Epithelial cell of alveolus of lung (primary cell): Measurements from ENCODE around the gene IFITM1. TPM values are rescaled to one million over a fixed set of nuclear protein-coding genes. Genes with fewer than 3 reads are reported as not detected.

Experiments
- total RNA-seq: library from RNA; depleted of rRNA; stranded (reverse); fragments of >200 nt; gene quantifications from 2 replicates; pipeline ENCODE4 v1.2.1, GENCODE V29; 2015

IFITM1 gene
- total RNA-seq: 81.3 and 545 TPM in 2 replicates

GRCh38 chr11:313787-314553 lies at the start of gene IFITM1:
IFITM1 (plus strand) TSS chr11:314040; CDS start chr11:314171, 131 bp downstream.

GRCh38 chr11:278001-278951 lies 35.6 kb upstream of the IFITM1 start, which contains the start of gene NLRP6:
NLRP6 (plus strand) TSS chr11:278407; CDS start chr11:278570, 163 bp downstream.

GRCh38 chr11:288478-289397 lies 25.1 kb upstream of the IFITM1 start, which contains the start of gene PGGHG:
PGGHG (plus strand) TSS chr11:289126; CDS start chr11:289817, 691 bp downstream.

GRCh38 chr11:299081-299891 lies 14.6 kb upstream of the IFITM1 start, which contains the start of gene IFITM5:
IFITM5 (minus strand) TSS chr11:299526; CDS start chr11:299490, 36 bp downstream.

GRCh38 chr11:307766-308708 lies 5.8 kb upstream of the IFITM1 start, which contains the start of gene IFITM2:
IFITM2 (plus strand) TSS chr11:307816; CDS start chr11:308193, 377 bp downstream.

Other genes with a start within 250 kb of the IFITM1 start
- gene SCGB1C1, start 121.0 kb upstream of the IFITM1 start, total RNA-seq: not detected in 2 replicates
- gene BET1L, start 106.6 kb upstream of the IFITM1 start, total RNA-seq: 31.9 and 41.6 TPM in 2 replicates
- 81.6 and 104 TPM in 2 replicates for gene RIC8A, start 106.3 kb upstream of the IFITM1 start, total RNA-seq
- gene SIRT3, start 77.7 kb upstream of the IFITM1 start, total RNA-seq: 4.4 and 24.8 TPM in 2 replicates
- gene PSMD13, start 77.1 kb upstream of the IFITM1 start, total RNA-seq: 75.2 and 168 TPM in 2 replicates
- gene NLRP6, start 35.6 kb upstream of the IFITM1 start, total RNA-seq: not detected in 2 replicates
- 3.9 and 27.8 TPM in 2 replicates for gene PGGHG, start 24.9 kb upstream of the IFITM1 start, total RNA-seq
- not detected in 2 replicates for gene IFITM5, start 14.5 kb upstream of the IFITM1 start, total RNA-seq
- 67.6 and 518 TPM in 2 replicates for gene IFITM2, start 6.2 kb upstream of the IFITM1 start, total RNA-seq
- gene IFITM3, start 6.8 kb downstream of the IFITM1 start, total RNA-seq: 191 and 603 TPM in 2 replicates
- gene B4GALNT4, start 55.5 kb downstream of the IFITM1 start, total RNA-seq: 14.4 and 50.0 TPM in 2 replicates
- gene PKP3, start 80.2 kb downstream of the IFITM1 start, total RNA-seq: 1.7 and 5.2 TPM in 2 replicates
- gene SIGIRR, start 101.0 kb downstream of the IFITM1 start, total RNA-seq: 22.4 and 41.8 TPM in 2 replicates
- gene ANO9, start 128.0 kb downstream of the IFITM1 start, total RNA-seq: 0.39 TPM in 1 of 2 replicates, not detected in the other
- 38.4 and 60.8 TPM in 2 replicates for gene PTDSS2, start 136.2 kb downstream of the IFITM1 start, total RNA-seq
- 211 and 362 TPM in 2 replicates for gene RNH1, start 193.2 kb downstream of the IFITM1 start, total RNA-seq
- gene HRAS, start 221.5 kb downstream of the IFITM1 start, total RNA-seq: 52.8 and 80.4 TPM in 2 replicates
- gene LRRC56, start 223.5 kb downstream of the IFITM1 start, total RNA-seq: 0.26 and 2.6 TPM in 2 replicates
- 0.39 and 1.2 TPM in 2 replicates for gene LMNTD2, start 246.7 kb downstream of the IFITM1 start, total RNA-seq
- 6.8 and 8.1 TPM in 2 replicates for gene RASSF7, start 246.9 kb downstream of the IFITM1 start, total RNA-seq